ENCODE data around the gene MPLKIP. TPM values are rescaled to one million over a fixed set of nuclear protein-coding genes. Genes with fewer than 3 reads are reported as not detected.

MPLKIP gene
- total RNA-seq, 1 donor from 2014 or later: 82.1 TPM

DNA sequence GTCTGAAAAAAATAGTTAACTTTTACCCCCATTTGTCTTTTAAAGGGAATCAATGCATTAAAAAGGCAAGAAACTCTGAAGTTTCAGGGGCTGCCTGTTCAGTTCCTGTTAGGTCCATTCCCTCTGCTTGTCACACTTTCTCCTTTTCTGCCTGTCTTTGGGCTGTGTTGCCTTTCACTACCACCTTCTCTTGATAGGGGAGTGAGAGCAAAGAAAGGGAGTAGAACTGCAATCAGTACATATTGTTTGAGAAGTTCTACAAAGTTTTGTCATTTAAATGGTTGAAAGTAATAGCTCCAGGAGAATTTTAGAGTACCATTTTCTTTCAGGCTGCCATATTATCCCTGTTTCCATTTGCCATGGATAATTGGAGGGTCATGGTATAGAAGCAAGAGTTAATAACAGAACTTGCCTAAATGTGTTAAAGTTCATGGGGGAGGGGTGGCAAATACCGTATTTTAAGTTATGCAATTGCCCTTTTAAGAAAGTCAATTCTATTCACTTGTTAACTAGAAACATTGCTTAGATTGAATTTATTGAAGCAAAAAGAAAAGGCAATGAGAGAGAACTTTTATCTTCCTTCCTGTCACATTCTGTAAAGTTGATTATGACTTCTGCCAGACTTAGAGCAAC is 38.6 kb downstream of the MPLKIP start:
- no peak overlapping the region for H3K4me3 ChIP-seq (ENCODE audit: low read depth, low read length)
- no peak for DNase-seq (ENCODE audit: low read depth)
- no peak for TF ChIP-seq CTCF (conservative IDR thresholded peaks at IDR 0.05; ENCODE audit: low read depth, low read length)

- DNase-seq (ENCODE audit: low read depth): no peak
- TF ChIP-seq CTCF (conservative IDR thresholded peaks at IDR 0.05; ENCODE audit: low read depth, low read length): no peak
- H3K4me3 ChIP-seq (ENCODE audit: low read depth, low read length): no peak overlapping the region
Observed at GRCh38 chr7:40095230-40095629, 39.2 kb downstream of the MPLKIP start.

DNA sequence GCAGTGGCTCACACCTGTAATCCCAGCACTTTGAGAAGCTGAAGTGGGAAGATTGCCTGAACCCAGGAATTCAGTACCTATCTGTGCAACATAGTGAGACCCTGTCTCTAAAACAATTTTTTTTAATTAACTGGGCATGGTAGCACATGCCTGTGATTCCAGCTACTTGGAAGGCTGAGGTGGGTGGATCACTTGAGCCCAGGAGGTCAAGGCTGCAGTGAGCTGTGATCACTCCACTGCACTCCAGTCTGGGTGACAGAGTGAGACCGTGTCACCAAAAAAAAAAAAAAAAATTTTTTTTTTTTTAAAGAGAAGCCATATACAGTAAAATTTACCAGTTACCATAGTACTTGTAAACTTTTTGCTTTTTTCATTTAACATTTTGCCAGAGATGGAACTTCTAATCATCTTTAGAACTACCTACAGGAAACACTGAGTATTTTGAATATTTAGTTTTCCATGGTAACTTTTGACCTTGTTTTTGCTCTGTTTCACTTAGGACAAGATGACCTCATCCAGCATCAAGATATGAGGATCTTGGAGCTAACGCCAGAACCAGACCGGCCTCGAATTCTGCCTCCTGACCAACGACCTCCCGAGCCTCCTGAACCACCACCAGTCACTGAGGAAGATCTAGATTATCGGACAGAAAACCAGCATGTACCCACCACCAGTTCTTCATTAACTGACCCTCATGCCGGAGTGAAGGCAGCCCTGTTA is 40.6 kb downstream of the MPLKIP start:
- TF ChIP-seq CTCF (conservative IDR thresholded peaks at IDR 0.05; ENCODE audit: low read depth, low read length): no peak
- no peak for DNase-seq (ENCODE audit: low read depth)
- H3K4me3 ChIP-seq (ENCODE audit: low read depth, low read length): no peak overlapping the region

- DNase-seq (ENCODE audit: low read depth): no peak
- no peak for TF ChIP-seq CTCF (conservative IDR thresholded peaks at IDR 0.05; ENCODE audit: low read depth, low read length)
- H3K4me3 ChIP-seq (ENCODE audit: low read depth, low read length): no peak overlapping the region
Observed at GRCh38 chr7:40092182-40092581, 42.2 kb downstream of the MPLKIP start.

DNA sequence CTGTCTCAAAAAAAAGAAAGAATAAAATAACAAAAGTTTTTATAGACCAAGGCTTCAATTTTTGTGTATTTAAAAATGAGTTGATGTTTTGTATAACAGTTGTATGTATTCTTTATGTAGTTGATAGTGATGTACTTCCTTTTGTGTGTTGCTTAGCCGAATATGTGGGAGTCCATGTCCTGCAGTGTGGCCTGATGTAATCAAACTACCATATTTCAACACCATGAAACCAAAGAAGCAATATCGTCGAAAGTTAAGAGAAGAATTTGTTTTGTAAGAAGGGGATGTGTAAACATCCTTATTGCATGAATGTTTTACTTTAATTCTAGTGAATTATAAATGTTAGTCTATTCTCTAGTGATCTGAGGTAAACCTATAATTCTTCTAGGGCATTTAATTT is 56.6 kb downstream of the MPLKIP start:
- no peak for TF ChIP-seq CTCF (conservative IDR thresholded peaks at IDR 0.05; ENCODE audit: low read depth, low read length)
- no peak for DNase-seq (ENCODE audit: low read depth)
- H3K4me3 ChIP-seq (ENCODE audit: low read depth, low read length): no peak overlapping the region

Other genes with a start within 250 kb of the MPLKIP start
- 36.0 and 41.1 TPM in 2 replicates for gene CDK13, start 184.4 kb downstream of the MPLKIP start, total RNA-seq
- gene SUGCT, start 383 bp upstream of the MPLKIP start, total RNA-seq: 3.8 and 4.4 TPM in 2 replicates

All from epithelial cell of proximal tubule (primary cell).